Kidney (tissue), 14 donors: ENCODE data around the gene ARAP1. TPM values are rescaled to one million over a fixed set of nuclear protein-coding genes. Genes with fewer than 3 reads are reported as not detected.

Experiments
- DNase-seq, 5 donors: peaks; one replicate each; pipeline ENCODE4 v3.0.0-alpha.2; 2013 to 2020
- FAIRE-seq: peaks from 2 replicates; lab custom pipeline; 2012; peaks lifted over from hg19 to GRCh38; lab: Jason Lieb, UNC
- H3K27ac ChIP-seq, 2 donors: one replicate each; pipeline ENCODE4 v1.7.0; 2013; ENCODE audit warnings: low read depth in 2 of 2, low read length in 2 of 2, inconsistent platforms in 1 of 2
- H3K27me3 ChIP-seq: one replicate; pipeline ENCODE4 v1.7.1; 2013; ENCODE audit warnings: low read length, inconsistent platforms; ENCODE audit not compliant: control insufficient read depth, insufficient read depth
- H3K36me3 ChIP-seq, 3 donors: one replicate each; pipeline versions ENCODE4 v1.7.0 to v1.7.1; 2013; ENCODE audit warnings: low read length in 3 of 3, control low read depth in 1 of 3, inconsistent platforms in 1 of 3; ENCODE audit not compliant: insufficient read depth in 3 of 3, control insufficient read depth in 2 of 3
- H3K4me1 ChIP-seq, 3 donors: one replicate each; pipeline versions ENCODE4 v1.7.0 to v1.7.1; 2013; ENCODE audit warnings: low read length in 3 of 3, inconsistent platforms in 1 of 3, low read depth in 1 of 3; ENCODE audit not compliant: control insufficient read depth in 2 of 3, insufficient read depth in 2 of 3
- H3K4me3 ChIP-seq, 3 donors: one replicate each; pipeline versions ENCODE4 v1.7.0 to v1.8.1; 2013; ENCODE audit warnings: low read length in 3 of 3, control low read depth in 1 of 3, inconsistent platforms in 1 of 3
- H3K9ac ChIP-seq, 3 donors: one replicate each; pipeline versions ENCODE4 v1.7.0 to v1.7.1; 2013; ENCODE audit warnings: low read length in 3 of 3, control low read depth in 1 of 3, inconsistent platforms in 1 of 3
- H3K9me3 ChIP-seq, 3 donors: one replicate each; pipeline versions ENCODE4 v1.7.0 to v1.7.1; 2013; ENCODE audit warnings: low read length in 3 of 3, control low read depth in 1 of 3, inconsistent platforms in 1 of 3; ENCODE audit not compliant: control insufficient read depth in 2 of 3, insufficient read depth in 1 of 3
- intact Hi-C: fragments of 100-400 bp; cut with DNase I; formaldehyde crosslinking; loops from one replicate; pipeline ENCODE4 v1.11.1; 2022
- polyA plus RNA-seq: library from polyadenylated mRNA; stranded (reverse); fragments of 350-450 nt; fragmentation: Illumina TruSeq; extraction: RNeasy Lipid Tissue Mini Kit (QIAGEN cat#74804); gene quantifications from one replicate; pipeline ENCODE4 v1.2.3, GENCODE V29; 2014; ENCODE audit warnings: low read depth, low replicate concordance; ENCODE audit not compliant: insufficient read depth
- total RNA-seq: library from RNA; stranded (reverse); fragmentation: NEBNext Ultra II Directional; extraction: Animal tissue kit (Norgen Biotek cat#: 25700); gene quantifications from one replicate; pipeline ENCODE4 v1.2.1, GENCODE V29; 2021
- TF ChIP-seq, protein P1 (sequence below): IDR thresholded peaks from 3 replicates; pipeline ENCODE4 v1.5.1; 2012; ENCODE audit warnings: mild to moderate bottlenecking, moderate library complexity, borderline replicate concordance; ENCODE audit not compliant: insufficient read depth; ENCODE audit errors: extremely low read depth
- donor health status: control.
- donor health status: control.
- donor health status: control.
- donor health status: control.
- donor health status: control.
- donor health status: DM: yes; HTN: yes; CAD: no.
- donor health status: Normal renal cell carcinoma (clear cell type).

ARAP1 gene
- total and polyA plus RNA-seq, 2 donors from 2014 or later, result 58.2 to 80.8 TPM

DNA sequence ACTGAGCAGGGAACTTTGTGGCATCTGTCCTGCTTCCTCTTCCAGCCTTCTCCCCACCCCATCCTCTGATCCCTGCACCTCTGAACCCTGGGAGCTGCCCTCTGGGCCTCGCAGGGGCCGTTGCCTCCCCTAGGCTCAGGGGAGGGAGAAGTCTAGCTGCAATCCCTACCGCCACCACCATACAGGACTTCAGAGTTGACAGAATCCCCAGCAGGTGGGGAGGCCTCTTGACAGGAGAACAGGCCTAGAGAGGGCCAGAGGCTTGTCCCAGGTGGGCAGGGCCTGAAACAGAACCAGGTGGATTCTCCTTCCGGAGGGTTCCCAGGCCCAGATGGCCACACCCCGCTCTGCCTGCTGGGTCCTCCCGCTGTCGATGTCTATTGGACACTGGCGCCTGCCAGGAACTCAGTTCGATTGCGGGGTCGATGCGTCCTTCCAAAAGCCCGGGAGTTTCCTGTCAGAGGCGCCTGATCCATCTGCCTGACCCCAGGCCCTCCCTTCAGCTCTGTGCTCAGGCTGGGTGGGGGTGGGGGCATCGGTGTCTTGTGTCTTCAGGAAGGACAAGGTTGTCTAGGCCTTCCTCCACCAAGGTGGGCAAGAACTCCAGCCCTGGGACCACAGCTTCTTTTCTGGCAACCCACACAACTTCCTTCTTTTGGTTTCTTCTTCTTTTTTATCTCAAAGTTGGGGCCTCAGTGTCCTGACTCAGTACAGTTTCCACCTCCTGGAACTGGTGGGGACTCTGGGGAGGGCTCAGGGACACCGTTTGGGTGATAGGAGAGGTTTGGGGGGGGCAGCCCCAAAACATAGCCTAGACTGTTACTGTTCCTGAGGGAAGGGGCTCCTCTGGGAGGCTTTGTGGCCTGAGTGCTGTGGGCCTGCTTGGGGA, 35.3 kb upstream of the ARAP1 start:
- H3K9ac ChIP-seq, result no peak overlapping the region
- DNase-seq (peak in 2 of 5 donors; percentile 41 to 59), FAIRE-seq (no peak)
- no peak overlapping the region for H3K27ac ChIP-seq
- H3K36me3 ChIP-seq, result no peaks in the 10 kb centered on the region
- intact Hi-C loops, result loop anchor here (10.0 kb wide), 1 partner anchor 53 kb away; no protein-coding TSS in a partner anchor
- TF ChIP-seq, protein P1, sequence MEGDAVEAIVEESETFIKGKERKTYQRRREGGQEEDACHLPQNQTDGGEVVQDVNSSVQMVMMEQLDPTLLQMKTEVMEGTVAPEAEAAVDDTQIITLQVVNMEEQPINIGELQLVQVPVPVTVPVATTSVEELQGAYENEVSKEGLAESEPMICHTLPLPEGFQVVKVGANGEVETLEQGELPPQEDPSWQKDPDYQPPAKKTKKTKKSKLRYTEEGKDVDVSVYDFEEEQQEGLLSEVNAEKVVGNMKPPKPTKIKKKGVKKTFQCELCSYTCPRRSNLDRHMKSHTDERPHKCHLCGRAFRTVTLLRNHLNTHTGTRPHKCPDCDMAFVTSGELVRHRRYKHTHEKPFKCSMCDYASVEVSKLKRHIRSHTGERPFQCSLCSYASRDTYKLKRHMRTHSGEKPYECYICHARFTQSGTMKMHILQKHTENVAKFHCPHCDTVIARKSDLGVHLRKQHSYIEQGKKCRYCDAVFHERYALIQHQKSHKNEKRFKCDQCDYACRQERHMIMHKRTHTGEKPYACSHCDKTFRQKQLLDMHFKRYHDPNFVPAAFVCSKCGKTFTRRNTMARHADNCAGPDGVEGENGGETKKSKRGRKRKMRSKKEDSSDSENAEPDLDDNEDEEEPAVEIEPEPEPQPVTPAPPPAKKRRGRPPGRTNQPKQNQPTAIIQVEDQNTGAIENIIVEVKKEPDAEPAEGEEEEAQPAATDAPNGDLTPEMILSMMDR, result no peak
- no peaks in the 10 kb centered on the region for H3K9me3 ChIP-seq
- H3K4me1 ChIP-seq, result peaks cover 0 to 15% (median 6%) of the 10 kb centered on the region in 3 donors
- no peaks in the 10 kb centered on the region for H3K27me3 ChIP-seq
- no peak overlapping the region for H3K4me3 ChIP-seq

DNA sequence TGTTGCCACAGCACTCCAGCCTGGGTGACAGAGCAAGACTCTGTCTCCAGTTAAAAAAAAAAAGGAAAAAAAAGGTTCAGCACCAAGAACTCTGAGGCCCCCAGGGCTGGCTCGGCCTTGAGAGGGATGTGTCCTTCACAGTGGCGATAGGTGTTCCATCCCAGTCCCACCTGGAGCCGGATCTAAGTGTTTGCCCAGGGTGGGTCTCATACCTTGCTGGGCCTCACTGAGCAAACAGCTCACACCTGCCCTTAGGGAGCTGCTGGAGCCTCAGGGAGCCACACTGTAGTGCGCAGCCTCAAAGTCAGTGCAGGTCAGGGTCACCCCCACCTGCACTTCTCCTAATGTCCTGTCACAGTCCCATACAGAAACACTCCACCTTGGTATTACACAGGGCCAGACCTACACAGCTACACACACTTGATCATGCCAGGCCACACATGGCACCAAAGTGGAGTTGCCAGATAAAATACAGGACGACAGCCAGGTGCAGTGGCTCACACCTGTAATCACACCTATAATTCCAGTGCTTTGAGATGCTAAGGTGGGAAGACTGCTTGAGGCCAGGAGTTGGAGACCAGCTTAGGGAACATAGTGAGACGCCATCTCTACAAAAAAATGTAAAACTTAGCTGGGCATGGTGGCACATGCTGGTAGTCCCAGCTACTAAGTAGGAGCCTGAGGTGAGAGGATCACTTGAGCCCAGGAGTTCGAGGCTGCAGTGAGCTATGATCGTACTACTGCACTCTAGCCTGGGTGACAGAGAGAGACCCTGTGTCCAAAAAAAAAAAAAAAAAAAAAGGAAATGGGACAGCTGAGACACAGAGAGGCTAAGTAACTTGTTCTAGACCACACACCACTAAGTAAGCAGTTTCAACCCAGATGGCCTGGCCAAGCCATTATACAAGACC, 34.4 kb upstream of the ARAP1 start:
- FAIRE-seq (no peak), DNase-seq (no peak)
- H3K27me3 ChIP-seq, result no peaks in the 10 kb centered on the region
- no peak overlapping the region for H3K27ac ChIP-seq
- TF ChIP-seq, protein P1, result no peak
- peaks cover 0 to 19% (median 6%) of the 10 kb centered on the region in 3 donors for H3K4me1 ChIP-seq
- H3K36me3 ChIP-seq, result no peaks in the 10 kb centered on the region
- intact Hi-C loops, result loop anchor here (10.0 kb wide), 1 partner anchor 52 kb away; no protein-coding TSS in a partner anchor
- no peak overlapping the region for H3K9ac ChIP-seq
- no peak overlapping the region for H3K4me3 ChIP-seq
- H3K9me3 ChIP-seq, result no peaks in the 10 kb centered on the region

DNA sequence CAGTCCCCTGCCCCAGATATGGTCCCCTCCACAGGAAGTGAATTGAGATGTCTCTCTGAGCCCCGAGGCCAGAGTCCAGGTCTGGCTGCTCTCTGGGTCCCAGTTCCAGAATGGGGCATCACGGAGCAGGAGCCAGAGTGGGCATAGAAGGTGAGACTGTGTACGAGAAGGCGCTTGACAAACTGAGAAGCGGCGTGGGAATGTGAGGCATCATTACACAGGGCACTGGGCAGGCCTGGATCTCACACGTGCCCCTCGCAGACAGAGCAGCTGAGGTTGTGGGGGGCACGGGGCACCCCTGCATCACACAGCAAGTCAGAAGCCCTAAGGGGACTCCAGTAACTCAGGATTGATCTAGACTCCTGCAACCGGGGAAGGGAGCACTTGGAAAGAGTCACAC, 32.5 kb upstream of the ARAP1 start:
- H3K27ac ChIP-seq, result no peak overlapping the region
- H3K4me1 ChIP-seq, result peaks cover 0 to 28% (median 16%) of the 10 kb centered on the region in 3 donors
- no peak overlapping the region for H3K4me3 ChIP-seq
- intact Hi-C loops, result loop anchor here (10.0 kb wide), 1 partner anchor 50 kb away; no protein-coding TSS in a partner anchor
- FAIRE-seq (no peak), DNase-seq (no peak)
- no peaks in the 10 kb centered on the region for H3K27me3 ChIP-seq
- no peaks in the 10 kb centered on the region for H3K36me3 ChIP-seq
- TF ChIP-seq, protein P1, result no peak
- H3K9ac ChIP-seq, result no peak overlapping the region
- no peaks in the 10 kb centered on the region for H3K9me3 ChIP-seq
